Measurements from ENCODE around the gene SLC44A3. TPM values are rescaled to one million over a fixed set of nuclear protein-coding genes. Genes with fewer than 3 reads are reported as not detected.

SLC44A3 gene
- total and polyA plus RNA-seq, 9 donors = 1.1 to 31.3 (median 3.3) TPM

- Histone ChIP-seq H3K4me3 (no peak overlapping the region), H3K9me3 (no peaks in the 10 kb centered on the region), H3K27me3 (no peaks in the 10 kb centered on the region), H3K36me3 (no peaks in the 10 kb centered on the region), H3K4me1 (ENCODE audit: insufficient read depth) (no peaks in the 10 kb centered on the region), H3K27ac (no peak overlapping the region)
- intact Hi-C loops (cut with DNase I) = no loop called here
- TF ChIP-seq EP300 (IDR thresholded peaks at IDR 0.05) (no peak), POLR2A (IDR thresholded peaks at IDR 0.05) (no peak), CTCF (IDR thresholded peaks at IDR 0.05) (no peak)
- 82 to 88% (median 86%) methylated on average over 8 of the region's 8 CpGs for WGBS, 3 donors
- no peak for DNase-seq
These were observed 46.2 kb upstream of the SLC44A3 start for GRCh38 chr1:94773931-94774422.

- Histone ChIP-seq H3K27ac (no peak overlapping the region), H3K4me1 (ENCODE audit: insufficient read depth) (no peaks in the 10 kb centered on the region), H3K27me3 (no peaks in the 10 kb centered on the region), H3K4me3 (no peak overlapping the region), H3K36me3 (no peaks in the 10 kb centered on the region), H3K9me3 (no peaks in the 10 kb centered on the region)
- TF ChIP-seq EP300 (IDR thresholded peaks at IDR 0.05) (no peak), CTCF (IDR thresholded peaks at IDR 0.05) (no peak), POLR2A (IDR thresholded peaks at IDR 0.05) (no peak)
- intact Hi-C loops (cut with DNase I) = no loop called here
- DNase-seq = no peak
- 100% methylated on average over 1 of the region's 1 CpG for WGBS, 3 donors
These were observed 43.7 kb upstream of the SLC44A3 start for GRCh38 chr1:94776474-94776873.

GRCh38 chr1:94777281-94777680 lies 42.9 kb upstream of the SLC44A3 start:
- TF ChIP-seq EP300 (IDR thresholded peaks at IDR 0.05) = no peak
- TF ChIP-seq POLR2A (IDR thresholded peaks at IDR 0.05) = no peak
- TF ChIP-seq CTCF (IDR thresholded peaks at IDR 0.05) = no peak
- no peak overlapping the region for H3K27ac ChIP-seq
- intact Hi-C loops (cut with DNase I) = no loop called here
- no peaks in the 10 kb centered on the region for H3K4me1 ChIP-seq (ENCODE audit: insufficient read depth)
- no peaks in the 10 kb centered on the region for H3K36me3 ChIP-seq
- no peaks in the 10 kb centered on the region for H3K27me3 ChIP-seq
- no peak overlapping the region for H3K4me3 ChIP-seq
- no peaks in the 10 kb centered on the region for H3K9me3 ChIP-seq
- no peak for DNase-seq

- Histone ChIP-seq H3K36me3 (no peaks in the 10 kb centered on the region), H3K4me3 (no peak overlapping the region), H3K27ac (no peak overlapping the region), H3K4me1 (ENCODE audit: insufficient read depth) (peaks cover 6% of the 10 kb centered on the region), H3K9me3 (no peaks in the 10 kb centered on the region), H3K27me3 (no peaks in the 10 kb centered on the region)
- intact Hi-C loops (cut with DNase I) = no loop called here
- TF ChIP-seq POLR2A (IDR thresholded peaks at IDR 0.05) = no peak
- no peak for TF ChIP-seq EP300 (IDR thresholded peaks at IDR 0.05)
- TF ChIP-seq CTCF (IDR thresholded peaks at IDR 0.05) = no peak
- no peak for DNase-seq
These were observed 41.3 kb upstream of the SLC44A3 start for GRCh38 chr1:94778808-94779207.

Measured in ovary (tissue), 9 donors.